HEK293 (cell line): ENCODE results near the gene PAF1.

Source experiments
- EGR2 ChIP-seq: fragments of 450-650 bp; formaldehyde crosslinking; IDR thresholded peaks from 2 replicates; pipeline ENCODE4 v1.5.1; 2016; ENCODE audit warnings: low read depth, missing biosample characterization, missing genetic modification characterization
- GLI4 ChIP-seq: fragments of 450-650 bp; formaldehyde crosslinking; IDR thresholded peaks from 2 replicates; pipeline ENCODE4 v1.5.1; 2016; ENCODE audit warnings: missing biosample characterization, missing genetic modification characterization
- GLIS1 ChIP-seq: fragments of 450-650 bp; formaldehyde crosslinking; IDR thresholded peaks from 2 replicates; pipeline ENCODE4 v1.5.1; 2016; ENCODE audit warnings: missing biosample characterization, missing genetic modification characterization
- HOXD13 ChIP-seq: sonication (generic); formaldehyde crosslinking; IDR thresholded peaks from 2 replicates; pipeline ENCODE4 v1.8.0; 2022; ENCODE audit warnings: missing genetic modification reagents, borderline replicate concordance
- IKZF3 ChIP-seq: fragments of 450-650 bp; IDR thresholded peaks from 2 replicates; pipeline ENCODE4 v1.5.0; 2018; ENCODE audit warnings: missing biosample characterization, mild to moderate bottlenecking, missing genetic modification characterization, moderate library complexity
- KLF16 ChIP-seq: fragments of 450-650 bp; formaldehyde crosslinking; IDR thresholded peaks from 2 replicates; pipeline ENCODE4 v1.5.1; 2017; ENCODE audit warnings: missing biosample characterization, missing genetic modification characterization
- KLF8 ChIP-seq: fragments of 450-650 bp; formaldehyde crosslinking; IDR thresholded peaks from 2 replicates; pipeline ENCODE4 v1.5.1; 2016; ENCODE audit warnings: missing biosample characterization, missing genetic modification characterization
- KLF9 ChIP-seq: fragments of 450-650 bp; formaldehyde crosslinking; IDR thresholded peaks from 2 replicates; pipeline ENCODE4 v1.5.1; 2016; ENCODE audit warnings: missing biosample characterization, missing genetic modification characterization, low read depth
- PRDM1 ChIP-seq: fragments of 450-650 bp; formaldehyde crosslinking; IDR thresholded peaks from 2 replicates; pipeline ENCODE4; 2016; ENCODE audit warnings: missing biosample characterization, missing genetic modification characterization
- SP7 ChIP-seq: fragments of 450-650 bp; formaldehyde crosslinking; IDR thresholded peaks from 2 replicates; pipeline ENCODE4 v1.5.1; 2016; ENCODE audit warnings: missing biosample characterization, missing genetic modification characterization
- YY2 ChIP-seq: fragments of 450-650 bp; formaldehyde crosslinking; IDR thresholded peaks from 2 replicates; pipeline ENCODE4 v1.5.1; 2016; ENCODE audit warnings: missing biosample characterization, missing genetic modification characterization
- ZBTB1 ChIP-seq: fragments of 450-650 bp; formaldehyde crosslinking; IDR thresholded peaks from 2 replicates; pipeline ENCODE4 v1.5.1; 2016; ENCODE audit warnings: missing biosample characterization, missing genetic modification characterization
- ZBTB21 ChIP-seq: fragments of 450-650 bp; formaldehyde crosslinking; IDR thresholded peaks from 2 replicates; pipeline ENCODE4 v1.5.1; 2017; ENCODE audit warnings: missing biosample characterization, missing genetic modification characterization
- ZBTB8A ChIP-seq: fragments of 450-650 bp; formaldehyde crosslinking; IDR thresholded peaks from 2 replicates; pipeline ENCODE4 v1.5.1; 2016; ENCODE audit warnings: missing biosample characterization, missing genetic modification characterization
- ZFHX2 ChIP-seq: fragments of 450-650 bp; formaldehyde crosslinking; conservative IDR thresholded peaks from 2 replicates; pipeline ENCODE4 v1.5.1; 2016; ENCODE audit warnings: missing biosample characterization, missing genetic modification characterization
- ZFP37 ChIP-seq: fragments of 450-650 bp; formaldehyde crosslinking; IDR thresholded peaks from 2 replicates; pipeline ENCODE4 v1.5.1; 2016; ENCODE audit warnings: missing biosample characterization, missing genetic modification characterization
- ZNF184 ChIP-seq: fragments of 450-650 bp; IDR thresholded peaks from 2 replicates; pipeline ENCODE4 v1.5.1; 2018; ENCODE audit warnings: missing biosample characterization, mild to moderate bottlenecking, missing genetic modification characterization
- ZNF335 ChIP-seq: fragments of 450-650 bp; formaldehyde crosslinking; conservative IDR thresholded peaks from 2 replicates; pipeline ENCODE4 v1.5.1; 2016; ENCODE audit warnings: missing biosample characterization, missing genetic modification characterization
- ZNF423 ChIP-seq: fragments of 450-650 bp; formaldehyde crosslinking; IDR thresholded peaks from 2 replicates; pipeline ENCODE4 v1.5.1; 2016; ENCODE audit warnings: missing biosample characterization, missing genetic modification characterization
- ZNF426 ChIP-seq: fragments of 450-650 bp; formaldehyde crosslinking; IDR thresholded peaks from 2 replicates; pipeline ENCODE4 v1.5.1; 2017; ENCODE audit warnings: missing biosample characterization, missing genetic modification characterization, mild to moderate bottlenecking, inconsistent platforms, moderate library complexity
- ZNF501 ChIP-seq: fragments of 450-650 bp; formaldehyde crosslinking; IDR thresholded peaks from 2 replicates; pipeline ENCODE4 v1.5.1; 2016; ENCODE audit warnings: missing biosample characterization, missing genetic modification characterization
- ZNF514 ChIP-seq: fragments of 450-650 bp; formaldehyde crosslinking; IDR thresholded peaks from 2 replicates; pipeline ENCODE4 v1.5.1; 2016; ENCODE audit warnings: missing biosample characterization, missing genetic modification characterization
- ZNF558 ChIP-seq: fragments of 450-650 bp; formaldehyde crosslinking; IDR thresholded peaks from 2 replicates; pipeline ENCODE4 v1.5.1; 2016; ENCODE audit warnings: missing biosample characterization, missing genetic modification characterization
- ZNF561 ChIP-seq: fragments of 450-650 bp; IDR thresholded peaks from 2 replicates; pipeline ENCODE4 v1.5.1; 2018; ENCODE audit warnings: missing biosample characterization, missing genetic modification characterization, borderline replicate concordance
- ZNF596 ChIP-seq: fragments of 450-650 bp; IDR thresholded peaks from 2 replicates; pipeline ENCODE4 v1.5.0; 2018; ENCODE audit warnings: missing biosample characterization, mild to moderate bottlenecking, missing genetic modification characterization, moderate library complexity
- ZNF658 ChIP-seq: fragments of 450-650 bp; formaldehyde crosslinking; IDR thresholded peaks from 2 replicates; pipeline ENCODE4; 2016; ENCODE audit warnings: missing biosample characterization, missing genetic modification characterization
- ZNF660 ChIP-seq: fragments of 450-650 bp; IDR thresholded peaks from 2 replicates; pipeline ENCODE4 v1.5.1; 2018; ENCODE audit warnings: missing biosample characterization, mild to moderate bottlenecking, missing genetic modification characterization
- ZNF664 ChIP-seq: fragments of 450-650 bp; formaldehyde crosslinking; IDR thresholded peaks from 2 replicates; pipeline ENCODE4 v1.5.1; 2016; ENCODE audit warnings: missing biosample characterization, missing genetic modification characterization
- ZNF677 ChIP-seq: fragments of 450-650 bp; IDR thresholded peaks from 2 replicates; pipeline ENCODE4 v1.5.0; 2018; ENCODE audit warnings: missing biosample characterization, mild to moderate bottlenecking, missing genetic modification characterization, moderate library complexity
- TF ChIP-seq, protein P1 (sequence below): fragments of 450-650 bp; formaldehyde crosslinking; IDR thresholded peaks from 2 replicates; pipeline ENCODE4 v1.5.1; 2017; ENCODE audit warnings: missing biosample characterization, missing genetic modification characterization
- TF ChIP-seq, protein P2 (sequence below): fragments of 450-650 bp; IDR thresholded peaks from 2 replicates; pipeline ENCODE4 v1.5.1; 2018; ENCODE audit warnings: missing biosample characterization, mild to moderate bottlenecking, missing genetic modification characterization
- TF ChIP-seq, protein P3 (sequence below): fragments of 450-650 bp; formaldehyde crosslinking; IDR thresholded peaks from 2 replicates; pipeline ENCODE4 v1.5.1; 2016; ENCODE audit warnings: missing biosample characterization, missing genetic modification characterization
- TF ChIP-seq, protein P4 (sequence below): fragments of 450-650 bp; formaldehyde crosslinking; IDR thresholded peaks from 2 replicates; pipeline ENCODE4 v1.5.1; 2016; ENCODE audit warnings: missing biosample characterization, missing genetic modification characterization

PAF1 gene

DNA sequence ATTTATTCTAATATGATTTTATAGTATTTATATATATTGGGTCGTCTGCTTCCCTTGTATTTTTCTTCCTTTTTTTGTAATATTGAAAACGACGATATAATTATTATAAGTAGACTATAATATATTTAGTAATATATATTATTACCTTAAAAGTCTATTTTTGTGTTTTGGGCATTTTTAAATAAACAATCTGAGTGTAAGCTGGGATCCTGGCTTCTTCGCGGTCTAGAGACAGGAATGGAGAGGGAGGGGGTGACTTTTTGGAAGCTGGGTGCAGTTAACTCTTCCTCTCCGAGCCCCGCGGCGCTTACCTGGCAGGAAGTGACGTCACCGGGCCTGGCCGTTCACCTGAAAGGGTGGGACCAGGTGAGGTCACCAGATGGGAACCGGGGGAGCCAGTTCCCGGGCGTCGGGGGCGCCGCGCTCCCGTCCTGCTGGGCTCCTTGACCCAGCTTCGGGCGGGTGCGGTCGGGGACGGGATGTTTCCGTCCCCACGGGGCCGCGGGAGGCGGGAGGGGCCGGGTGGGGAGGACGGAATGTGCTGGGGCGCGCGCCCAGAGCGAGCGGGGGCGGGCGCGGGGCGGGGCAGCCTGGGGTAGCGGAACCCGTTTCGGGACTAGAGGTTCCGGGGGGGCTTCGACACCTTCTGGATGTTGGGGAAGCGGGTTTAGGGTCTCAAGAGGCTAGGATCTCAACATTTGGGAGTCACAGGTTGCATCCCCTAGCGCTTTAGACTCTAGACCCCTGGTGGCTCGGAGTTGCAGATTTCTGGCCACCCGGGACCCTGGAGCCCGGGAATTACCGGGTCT lies 18.5 kb upstream of the PAF1 start (continued):
- TF ChIP-seq ZBTB8A (tag by site-specific recombination) (no peak; the same call in 1 of the 2 replicates), ZBTB1 (tag by site-specific recombination) (peak; percentile 4; the same call in 1 of the 2 replicates), YY2 (tag by site-specific recombination) (no peak), KLF9 (peak; percentile 88), ZFP37 (tag by site-specific recombination) (peak; percentile 96), ZNF184 (tag by site-specific recombination) (0 out of 2 replicates have a peak, but pooled peaks have one; percentile 41), KLF16 (tag by site-specific recombination) (peak; percentile 85), IKZF3 (peak; percentile 62; the same call in 1 of the 2 replicates), ZNF596 (tag by site-specific recombination) (peak; percentile 35; the same call in 1 of the 2 replicates), HOXD13 (CRISPR knock-in tag) (no peak), ZNF558 (tag by site-specific recombination) (no peak), ZNF658 (tag by site-specific recombination) (no peak), EGR2 (tag by site-specific recombination) (0 out of 2 replicates have a peak, but pooled peaks have one; percentile 27), SP7 (tag by site-specific recombination) (peak; percentile 72), ZNF664 (tag by site-specific recombination) (0 out of 2 replicates have a peak, but pooled peaks have one; percentile 46), KLF8 (tag by site-specific recombination) (peak; percentile 97), ZNF514 (tag by site-specific recombination) (no peak), ZNF561 (peak; percentile 77; the same call in 1 of the 2 replicates), GLI4 (no peak), ZNF660 (tag by site-specific recombination) (peak; percentile 62), GLIS1 (tag by site-specific recombination) (peak; percentile 73), ZNF335 (tag by site-specific recombination) (peak; percentile 59), ZNF423 (tag by site-specific recombination) (peak; percentile 23), PRDM1 (peak; percentile 45), ZNF426 (no peak), ZNF677 (peak; percentile 29; the same call in 1 of the 2 replicates), ZFHX2 (peak; percentile 66), ZNF501 (tag by site-specific recombination) (peak; percentile 58), ZBTB21 (tag by site-specific recombination) (peak; percentile 91)
- TF ChIP-seq, protein P1, sequence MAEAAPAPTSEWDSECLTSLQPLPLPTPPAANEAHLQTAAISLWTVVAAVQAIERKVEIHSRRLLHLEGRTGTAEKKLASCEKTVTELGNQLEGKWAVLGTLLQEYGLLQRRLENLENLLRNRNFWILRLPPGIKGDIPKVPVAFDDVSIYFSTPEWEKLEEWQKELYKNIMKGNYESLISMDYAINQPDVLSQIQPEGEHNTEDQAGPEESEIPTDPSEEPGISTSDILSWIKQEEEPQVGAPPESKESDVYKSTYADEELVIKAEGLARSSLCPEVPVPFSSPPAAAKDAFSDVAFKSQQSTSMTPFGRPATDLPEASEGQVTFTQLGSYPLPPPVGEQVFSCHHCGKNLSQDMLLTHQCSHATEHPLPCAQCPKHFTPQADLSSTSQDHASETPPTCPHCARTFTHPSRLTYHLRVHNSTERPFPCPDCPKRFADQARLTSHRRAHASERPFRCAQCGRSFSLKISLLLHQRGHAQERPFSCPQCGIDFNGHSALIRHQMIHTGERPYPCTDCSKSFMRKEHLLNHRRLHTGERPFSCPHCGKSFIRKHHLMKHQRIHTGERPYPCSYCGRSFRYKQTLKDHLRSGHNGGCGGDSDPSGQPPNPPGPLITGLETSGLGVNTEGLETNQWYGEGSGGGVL (tag by site-specific recombination), result peak; percentile 6
- TF ChIP-seq, protein P2, sequence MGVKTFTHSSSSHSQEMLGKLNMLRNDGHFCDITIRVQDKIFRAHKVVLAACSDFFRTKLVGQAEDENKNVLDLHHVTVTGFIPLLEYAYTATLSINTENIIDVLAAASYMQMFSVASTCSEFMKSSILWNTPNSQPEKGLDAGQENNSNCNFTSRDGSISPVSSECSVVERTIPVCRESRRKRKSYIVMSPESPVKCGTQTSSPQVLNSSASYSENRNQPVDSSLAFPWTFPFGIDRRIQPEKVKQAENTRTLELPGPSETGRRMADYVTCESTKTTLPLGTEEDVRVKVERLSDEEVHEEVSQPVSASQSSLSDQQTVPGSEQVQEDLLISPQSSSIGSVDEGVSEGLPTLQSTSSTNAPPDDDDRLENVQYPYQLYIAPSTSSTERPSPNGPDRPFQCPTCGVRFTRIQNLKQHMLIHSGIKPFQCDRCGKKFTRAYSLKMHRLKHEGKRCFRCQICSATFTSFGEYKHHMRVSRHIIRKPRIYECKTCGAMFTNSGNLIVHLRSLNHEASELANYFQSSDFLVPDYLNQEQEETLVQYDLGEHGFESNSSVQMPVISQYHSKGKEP (tag by site-specific recombination), result peak; percentile 31
- TF ChIP-seq, protein P3, sequence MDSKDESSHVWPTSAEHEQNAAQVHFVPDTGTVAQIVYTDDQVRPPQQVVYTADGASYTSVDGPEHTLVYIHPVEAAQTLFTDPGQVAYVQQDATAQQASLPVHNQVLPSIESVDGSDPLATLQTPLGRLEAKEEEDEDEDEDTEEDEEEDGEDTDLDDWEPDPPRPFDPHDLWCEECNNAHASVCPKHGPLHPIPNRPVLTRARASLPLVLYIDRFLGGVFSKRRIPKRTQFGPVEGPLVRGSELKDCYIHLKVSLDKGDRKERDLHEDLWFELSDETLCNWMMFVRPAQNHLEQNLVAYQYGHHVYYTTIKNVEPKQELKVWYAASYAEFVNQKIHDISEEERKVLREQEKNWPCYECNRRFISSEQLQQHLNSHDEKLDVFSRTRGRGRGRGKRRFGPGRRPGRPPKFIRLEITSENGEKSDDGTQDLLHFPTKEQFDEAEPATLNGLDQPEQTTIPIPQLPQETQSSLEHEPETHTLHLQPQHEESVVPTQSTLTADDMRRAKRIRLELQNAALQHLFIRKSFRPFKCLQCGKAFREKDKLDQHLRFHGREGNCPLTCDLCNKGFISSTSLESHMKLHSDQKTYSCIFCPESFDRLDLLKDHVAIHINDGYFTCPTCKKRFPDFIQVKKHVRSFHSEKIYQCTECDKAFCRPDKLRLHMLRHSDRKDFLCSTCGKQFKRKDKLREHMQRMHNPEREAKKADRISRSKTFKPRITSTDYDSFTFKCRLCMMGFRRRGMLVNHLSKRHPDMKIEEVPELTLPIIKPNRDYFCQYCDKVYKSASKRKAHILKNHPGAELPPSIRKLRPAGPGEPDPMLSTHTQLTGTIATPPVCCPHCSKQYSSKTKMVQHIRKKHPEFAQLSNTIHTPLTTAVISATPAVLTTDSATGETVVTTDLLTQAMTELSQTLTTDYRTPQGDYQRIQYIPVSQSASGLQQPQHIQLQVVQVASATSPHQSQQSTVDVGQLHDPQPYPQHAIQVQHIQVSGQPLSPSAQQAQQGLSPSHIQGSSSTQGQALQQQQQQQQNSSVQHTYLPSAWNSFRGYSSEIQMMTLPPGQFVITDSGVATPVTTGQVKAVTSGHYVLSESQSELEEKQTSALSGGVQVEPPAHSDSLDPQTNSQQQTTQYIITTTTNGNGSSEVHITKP (tag by site-specific recombination), result peak; percentile 32
- TF ChIP-seq, protein P4, sequence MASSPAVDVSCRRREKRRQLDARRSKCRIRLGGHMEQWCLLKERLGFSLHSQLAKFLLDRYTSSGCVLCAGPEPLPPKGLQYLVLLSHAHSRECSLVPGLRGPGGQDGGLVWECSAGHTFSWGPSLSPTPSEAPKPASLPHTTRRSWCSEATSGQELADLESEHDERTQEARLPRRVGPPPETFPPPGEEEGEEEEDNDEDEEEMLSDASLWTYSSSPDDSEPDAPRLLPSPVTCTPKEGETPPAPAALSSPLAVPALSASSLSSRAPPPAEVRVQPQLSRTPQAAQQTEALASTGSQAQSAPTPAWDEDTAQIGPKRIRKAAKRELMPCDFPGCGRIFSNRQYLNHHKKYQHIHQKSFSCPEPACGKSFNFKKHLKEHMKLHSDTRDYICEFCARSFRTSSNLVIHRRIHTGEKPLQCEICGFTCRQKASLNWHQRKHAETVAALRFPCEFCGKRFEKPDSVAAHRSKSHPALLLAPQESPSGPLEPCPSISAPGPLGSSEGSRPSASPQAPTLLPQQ (tag by site-specific recombination), result peak; percentile 68; the same call in 1 of the 2 replicates
